Measurements from ENCODE around the gene STH. TPM values are rescaled to one million over a fixed set of nuclear protein-coding genes. Genes with fewer than 3 reads are reported as not detected.
"Not testable (repeated sequence)": the region's sequence is repeated elsewhere in the genome, so short reads cannot be mapped to it uniquely, and the experiment has no call there.

The STH gene
- total and polyA plus RNA-seq, 2 experiments from 2014 or later: not detected

GRCh38 chr17:46012506-46013079 is 13.5 kb downstream of the STH start:
- Histone ChIP-seq H3K4me1 (ENCODE audit: insufficient read depth) (no peaks in the 10 kb centered on the region), H3K4me2 (no peak overlapping the region), H3K4me3 (no peak overlapping the region), H3K9me3 (ENCODE audit: low read depth) (no peaks in the 10 kb centered on the region), H3K36me3 (replicated peaks; ENCODE audit: insufficient read depth, low read depth) (no peaks in the 10 kb centered on the region), H2AFZ (no peak overlapping the region), H3K9me2 (replicated peaks; ENCODE audit: insufficient read depth) (no peaks in the 10 kb centered on the region), H3K27me3 (no peaks in the 10 kb centered on the region), H3K27ac (no peak overlapping the region), H3K79me2 (no peaks in the 10 kb centered on the region), H4K20me1 (ENCODE audit: insufficient read depth, poor library complexity, severe bottlenecking) (no peaks in the 10 kb centered on the region)
- DNase-seq (ENCODE audit: low spot score): no peak
- TF ChIP-seq EZH2phosphoT487 (IDR thresholded peaks at IDR 0.05; ENCODE audit: low read depth, severe bottlenecking, unreplicated experiment): no peak
- no peak for TF ChIP-seq EZH2 (IDR thresholded peaks at IDR 0.05; ENCODE audit: borderline replicate concordance)
- TF ChIP-seq CTCF (IDR thresholded peaks at IDR 0.05; ENCODE audit: poor library complexity): no peak
- WGBS (ENCODE audit: low lambda C conversion rate, missing lambda C conversion rate): 93% methylated on average over 11 of the region's 11 CpGs

- no peak overlapping the region for H3K4me2 ChIP-seq
- H3K4me3 ChIP-seq: no peak overlapping the region
- TF ChIP-seq EZH2 (IDR thresholded peaks at IDR 0.05; ENCODE audit: borderline replicate concordance) (no peak), CTCF (IDR thresholded peaks at IDR 0.05; ENCODE audit: poor library complexity) (no peak), EZH2phosphoT487 (IDR thresholded peaks at IDR 0.05; ENCODE audit: low read depth, severe bottlenecking, unreplicated experiment) (no peak)
- no peak overlapping the region for H3K27ac ChIP-seq
- H4K20me1 ChIP-seq (ENCODE audit: insufficient read depth, poor library complexity, severe bottlenecking): no peaks in the 10 kb centered on the region
- H3K4me1 ChIP-seq (ENCODE audit: insufficient read depth): no peaks in the 10 kb centered on the region
- H3K9me2 ChIP-seq (replicated peaks; ENCODE audit: insufficient read depth): no peaks in the 10 kb centered on the region
- 71% methylated on average over 7 of the region's 7 CpGs for WGBS (ENCODE audit: low lambda C conversion rate, missing lambda C conversion rate)
- no peak overlapping the region for H2AFZ ChIP-seq
- H3K27me3 ChIP-seq: no peaks in the 10 kb centered on the region
- DNase-seq (ENCODE audit: low spot score): no peak
- H3K9me3 ChIP-seq (ENCODE audit: low read depth): no peaks in the 10 kb centered on the region
- no peaks in the 10 kb centered on the region for H3K36me3 ChIP-seq (replicated peaks; ENCODE audit: insufficient read depth, low read depth)
- H3K79me2 ChIP-seq: no peaks in the 10 kb centered on the region
Observed at GRCh38 chr17:46013127-46013501, 14.1 kb downstream of the STH start.

GRCh38 chr17:46013502-46014165 is 14.6 kb downstream of the STH start:
- H3K36me3 ChIP-seq (replicated peaks; ENCODE audit: insufficient read depth, low read depth): no peaks in the 10 kb centered on the region
- no peaks in the 10 kb centered on the region for H3K27me3 ChIP-seq
- H3K4me2 ChIP-seq: no peak overlapping the region
- H3K4me1 ChIP-seq (ENCODE audit: insufficient read depth): no peaks in the 10 kb centered on the region
- no peak overlapping the region for H2AFZ ChIP-seq
- H3K9me3 ChIP-seq (ENCODE audit: low read depth): no peaks in the 10 kb centered on the region
- H3K9me2 ChIP-seq (replicated peaks; ENCODE audit: insufficient read depth): no peaks in the 10 kb centered on the region
- no peak overlapping the region for H3K27ac ChIP-seq
- H4K20me1 ChIP-seq (ENCODE audit: insufficient read depth, poor library complexity, severe bottlenecking): no peaks in the 10 kb centered on the region
- no peak overlapping the region for H3K4me3 ChIP-seq
- WGBS (ENCODE audit: low lambda C conversion rate, missing lambda C conversion rate): 74% methylated on average over 9 of the region's 9 CpGs
- DNase-seq (ENCODE audit: low spot score): no peak
- H3K79me2 ChIP-seq: no peaks in the 10 kb centered on the region
- TF ChIP-seq CTCF (IDR thresholded peaks at IDR 0.05; ENCODE audit: poor library complexity) (no peak), EZH2phosphoT487 (IDR thresholded peaks at IDR 0.05; ENCODE audit: low read depth, severe bottlenecking, unreplicated experiment) (no peak), EZH2 (IDR thresholded peaks at IDR 0.05; ENCODE audit: borderline replicate concordance) (no peak)

GRCh38 chr17:46019408-46019925 is 20.4 kb downstream of the STH start:
- H2AFZ ChIP-seq; DNase-seq (ENCODE audit: low spot score); H3K9me3 ChIP-seq (ENCODE audit: low read depth); H4K20me1 ChIP-seq (ENCODE audit: insufficient read depth, poor library complexity, severe bottlenecking); H3K27ac ChIP-seq; H3K27me3 ChIP-seq; H3K36me3 ChIP-seq (replicated peaks; ENCODE audit: insufficient read depth, low read depth); H3K4me1 ChIP-seq (ENCODE audit: insufficient read depth); H3K79me2 ChIP-seq; H3K4me3 ChIP-seq; H3K9me2 ChIP-seq (replicated peaks; ENCODE audit: insufficient read depth); H3K4me2 ChIP-seq: not testable (repeated sequence)
- WGBS (ENCODE audit: low lambda C conversion rate, missing lambda C conversion rate): 87% methylated on average over 8 of the region's 8 CpGs

Data from hepatocyte (in vitro differentiated cells).